Activated CD4-positive, alpha-beta T cell treated with anti-CD3 and anti-CD28 coated beads, Interleukin-2, amount 10 ng/mL, durations not matched to agents 7 days and 5 days (primary cell): Measurements from ENCODE around the gene CCDC93. TPM values are rescaled to one million over a fixed set of nuclear protein-coding genes. Genes with fewer than 3 reads are reported as not detected.

Experiments used
- CTCF ChIA-PET: fragments of 350-600 bp; sonication (Branson Sonifier 250); formaldehyde crosslinking; loops from one replicate; lab custom pipeline; 2021; ENCODE audit warnings: antibody characterized with exemption; lab: Charles Lee
- POLR2A ChIA-PET: fragments of 350-600 bp; sonication (Branson Sonifier 250); formaldehyde crosslinking; loops from one replicate; lab custom pipeline; 2021; ENCODE audit warnings: antibody characterized with exemption; lab: Charles Lee
- DNase-seq: peaks from one replicate; pipeline ENCODE4 v3.0.0-alpha.2; 2020
- H3K27ac Mint-ChIP-seq: one replicate; pipeline ENCODE4 v1.8.0; 2021; ENCODE audit warnings: mild to moderate bottlenecking, moderate library complexity, mixed read lengths
- H3K27me3 Mint-ChIP-seq: one replicate; pipeline ENCODE4 v1.8.0; 2021; ENCODE audit warnings: mixed read lengths
- H3K36me3 Mint-ChIP-seq: one replicate; pipeline ENCODE4 v1.8.0; 2021; ENCODE audit warnings: low read depth, mixed read lengths
- H3K4me1 Mint-ChIP-seq: one replicate; pipeline ENCODE4 v1.8.0; 2021; ENCODE audit warnings: mixed read lengths
- H3K4me3 Mint-ChIP-seq: one replicate; pipeline ENCODE4 v1.8.0; 2021; ENCODE audit warnings: mild to moderate bottlenecking, moderate library complexity, mixed read lengths
- H3K9me3 Mint-ChIP-seq: one replicate; pipeline ENCODE4 v1.8.0; 2021; ENCODE audit warnings: mixed read lengths
- total RNA-seq, 2 experiments: library from RNA; stranded (reverse); gene quantifications; one replicate each; pipeline ENCODE4 v1.2.3, GENCODE V29; 2021

CCDC93 gene
- total RNA-seq, 2 experiments from 2014 or later: 35.5 to 39.1 TPM

DNA sequence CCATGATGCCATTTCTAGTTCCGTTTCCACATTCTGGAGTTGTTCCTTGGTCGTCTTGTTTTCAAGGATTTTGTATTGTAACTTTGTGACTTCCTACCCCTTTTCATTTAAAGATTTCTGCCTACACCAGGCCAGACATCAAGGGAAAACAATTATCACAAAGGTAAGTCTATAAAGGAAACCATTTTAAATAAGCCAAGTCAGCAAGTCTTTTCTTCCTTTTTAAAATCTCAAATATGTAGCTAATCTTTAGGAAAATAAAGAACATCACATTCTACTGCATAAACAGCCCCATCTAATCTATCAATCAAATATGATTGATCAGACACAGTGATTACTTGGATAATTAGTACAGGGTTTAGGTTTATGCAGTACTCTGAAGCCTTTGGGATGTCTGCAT lies 38.6 kb upstream of the CCDC93 start:
- Mint-ChIP-seq H3K4me1 (peaks cover 2% of the 10 kb centered on the region), H3K4me3 (no peak overlapping the region), H3K27ac (no peak overlapping the region), H3K27me3 (peaks cover 44% of the 10 kb centered on the region), H3K9me3 (no peaks in the 10 kb centered on the region), H3K36me3 (no peaks in the 10 kb centered on the region)
- DNase-seq: no peak
- CTCF ChIA-PET: no interaction called here
- POLR2A ChIA-PET: no interaction called here

DNA sequence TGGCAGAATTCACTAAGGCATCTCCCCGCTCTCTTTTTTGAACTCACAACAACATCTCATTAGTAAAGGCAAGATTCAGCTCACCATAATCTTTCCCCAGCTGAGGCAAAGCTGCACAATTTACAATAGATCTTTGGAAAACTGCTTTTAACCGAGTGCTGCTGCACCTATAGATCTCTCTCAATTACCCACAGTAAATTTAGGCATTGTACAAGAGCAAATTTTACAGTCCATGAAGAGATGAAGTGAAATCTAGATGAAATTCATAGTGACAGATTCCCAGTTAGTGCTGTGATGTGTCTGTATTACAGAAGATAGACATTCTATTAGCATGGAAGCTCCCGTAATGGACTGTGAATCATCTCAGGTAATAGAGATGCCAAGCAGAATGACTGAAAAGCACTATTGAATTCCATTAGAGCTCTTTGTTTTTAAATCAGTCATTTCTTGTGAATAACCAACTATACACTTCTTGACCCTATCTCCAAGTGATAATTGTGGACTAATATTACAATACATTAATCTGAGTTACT lies 38.0 kb upstream of the CCDC93 start:
- peaks cover 2% of the 10 kb centered on the region for H3K4me1 Mint-ChIP-seq
- no peak for DNase-seq
- peaks cover 45% of the 10 kb centered on the region for H3K27me3 Mint-ChIP-seq
- no peaks in the 10 kb centered on the region for H3K36me3 Mint-ChIP-seq
- H3K4me3 Mint-ChIP-seq: no peak overlapping the region
- no peak overlapping the region for H3K27ac Mint-ChIP-seq
- no peaks in the 10 kb centered on the region for H3K9me3 Mint-ChIP-seq
- ChIA-PET POLR2A (no interaction called here), CTCF (interaction anchor here (0.9 kb wide), 1 partner anchor 31 kb away, joined by 3 read pairs; no protein-coding TSS in a partner anchor)

GRCh38 chr2:118050974-118051373 lies 37.1 kb upstream of the CCDC93 start:
- ChIA-PET POLR2A (no interaction called here), CTCF (interaction anchor here (1.0 kb wide), 1 partner anchor 12 kb away, joined by 3 read pairs; no protein-coding TSS in a partner anchor)
- Mint-ChIP-seq H3K36me3 (no peaks in the 10 kb centered on the region), H3K27ac (no peak overlapping the region), H3K9me3 (no peaks in the 10 kb centered on the region), H3K27me3 (peaks cover 45% of the 10 kb centered on the region), H3K4me3 (no peak overlapping the region), H3K4me1 (peaks cover 2% of the 10 kb centered on the region)
- no peak for DNase-seq

DNA sequence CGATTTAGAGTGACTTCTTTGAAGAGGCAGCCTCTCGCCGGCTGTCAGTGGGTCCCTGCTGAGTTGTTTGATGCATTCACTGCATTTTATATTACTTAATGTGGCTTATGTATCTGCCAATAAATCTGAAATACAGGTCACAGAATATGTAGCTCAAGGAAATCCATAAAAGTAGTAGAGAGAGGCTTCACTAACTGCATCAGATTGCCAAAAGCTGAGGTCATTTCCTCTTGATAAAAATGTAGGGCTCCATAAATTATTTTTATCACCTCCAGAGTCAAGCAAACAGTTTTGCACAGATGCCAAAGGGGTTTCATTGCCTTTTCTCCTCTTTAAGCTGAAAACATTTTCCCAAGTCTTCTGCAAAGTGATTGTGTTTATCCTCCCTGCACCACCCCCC lies 36.5 kb upstream of the CCDC93 start:
- ChIA-PET POLR2A (no interaction called here), CTCF (interaction anchor here (1.0 kb wide), 1 partner anchor 12 kb away, joined by 3 read pairs; no protein-coding TSS in a partner anchor)
- no peak for DNase-seq
- Mint-ChIP-seq H3K36me3 (no peaks in the 10 kb centered on the region), H3K4me3 (no peak overlapping the region), H3K4me1 (peaks cover 2% of the 10 kb centered on the region), H3K27ac (no peak overlapping the region), H3K27me3 (peaks cover 47% of the 10 kb centered on the region), H3K9me3 (no peaks in the 10 kb centered on the region)

DNA sequence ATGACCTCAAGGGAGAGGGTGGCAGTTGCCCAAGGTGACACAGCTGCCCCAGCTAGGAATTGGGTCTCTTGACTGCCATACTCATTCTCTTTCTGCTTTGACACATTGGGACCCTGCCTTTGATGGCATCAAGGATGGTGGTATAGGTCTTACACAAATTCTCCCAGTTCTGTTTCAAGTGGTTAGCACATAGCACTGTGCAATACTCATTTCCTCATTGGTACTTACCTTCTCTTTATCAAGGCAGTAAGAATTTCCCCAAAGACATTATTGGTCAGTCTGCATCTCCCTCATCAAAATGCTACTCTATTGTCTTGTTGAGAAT lies 35.9 kb upstream of the CCDC93 start:
- H3K36me3 Mint-ChIP-seq: no peaks in the 10 kb centered on the region
- DNase-seq: no peak
- ChIA-PET POLR2A (no interaction called here), CTCF (no interaction called here)
- H3K27ac Mint-ChIP-seq: no peak overlapping the region
- peaks cover 2% of the 10 kb centered on the region for H3K4me1 Mint-ChIP-seq
- peaks cover 47% of the 10 kb centered on the region for H3K27me3 Mint-ChIP-seq
- H3K9me3 Mint-ChIP-seq: no peaks in the 10 kb centered on the region
- H3K4me3 Mint-ChIP-seq: no peak overlapping the region

- no peaks in the 10 kb centered on the region for H3K9me3 Mint-ChIP-seq
- H3K36me3 Mint-ChIP-seq: no peaks in the 10 kb centered on the region
- peaks cover 50% of the 10 kb centered on the region for H3K27me3 Mint-ChIP-seq
- H3K4me1 Mint-ChIP-seq: peaks cover 2% of the 10 kb centered on the region
- CTCF ChIA-PET: interaction anchor here (1.7 kb wide), 1 partner anchor 29 kb away, joined by 3 read pairs; no protein-coding TSS in a partner anchor
- no peak for DNase-seq
- H3K4me3 Mint-ChIP-seq: no peak overlapping the region
- POLR2A ChIA-PET: no interaction called here
- no peak overlapping the region for H3K27ac Mint-ChIP-seq
Observed at GRCh38 chr2:118049140-118049815, 35.4 kb upstream of the CCDC93 start.

- ChIA-PET POLR2A (no interaction called here), CTCF (interaction anchor here (1.2 to 1.7 kb wide), 2 partner anchors 30 to 807 kb away, joined by 3 read pairs; no protein-coding TSS in a partner anchor)
- Mint-ChIP-seq H3K36me3 (no peaks in the 10 kb centered on the region), H3K27me3 (peaks cover 55% of the 10 kb centered on the region), H3K9me3 (no peaks in the 10 kb centered on the region), H3K4me1 (peaks cover 2% of the 10 kb centered on the region), H3K27ac (no peak overlapping the region), H3K4me3 (no peak overlapping the region)
- no peak for DNase-seq
Observed at GRCh38 chr2:118048401-118048800, 34.5 kb upstream of the CCDC93 start.

DNA sequence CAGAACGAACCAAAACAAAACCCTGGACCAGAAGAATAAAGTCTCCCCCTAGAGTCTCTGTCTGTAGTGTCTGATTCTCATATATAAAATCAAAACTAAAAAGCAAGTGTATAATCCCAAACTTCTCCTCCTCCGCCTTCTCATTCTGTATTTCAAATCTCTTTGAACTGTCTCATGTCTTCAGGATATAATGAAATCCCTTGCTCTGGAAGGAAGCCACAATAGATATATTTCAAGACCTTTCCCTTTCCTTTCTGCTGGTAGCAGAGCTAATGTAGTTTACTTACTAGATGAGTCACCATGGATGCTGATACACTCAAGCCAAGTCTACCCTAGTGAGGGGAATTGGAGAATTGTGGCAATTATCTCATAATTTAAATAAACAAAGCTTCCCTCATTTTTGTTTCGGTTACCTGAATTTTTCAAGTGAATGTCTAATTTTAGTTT lies 33.5 kb upstream of the CCDC93 start:
- no peak for DNase-seq
- Mint-ChIP-seq H3K9me3 (no peaks in the 10 kb centered on the region), H3K4me1 (peaks cover 2% of the 10 kb centered on the region), H3K36me3 (no peaks in the 10 kb centered on the region), H3K4me3 (no peak overlapping the region), H3K27me3 (peaks cover 58% of the 10 kb centered on the region), H3K27ac (no peak overlapping the region)
- POLR2A ChIA-PET: no interaction called here
- CTCF ChIA-PET: interaction anchor here (0.9 to 2.3 kb wide), 6 partner anchors 15 to 808 kb away, joined by 3 to 7 read pairs (median 3); no protein-coding TSS in a partner anchor

GRCh38 chr2:118046634-118047210 lies 32.9 kb upstream of the CCDC93 start:
- Mint-ChIP-seq H3K27me3 (peaks cover 57% of the 10 kb centered on the region), H3K36me3 (no peaks in the 10 kb centered on the region)
- POLR2A ChIA-PET: no interaction called here

GRCh38 chr2:118045286-118045685 lies 31.4 kb upstream of the CCDC93 start:
- H3K27ac Mint-ChIP-seq: no peak overlapping the region
- no peaks in the 10 kb centered on the region for H3K9me3 Mint-ChIP-seq
- H3K4me3 Mint-ChIP-seq: no peak overlapping the region
- no peak for DNase-seq
- peaks cover 55% of the 10 kb centered on the region for H3K27me3 Mint-ChIP-seq
- CTCF ChIA-PET: interaction anchor here (1.3 to 1.7 kb wide), 2 partner anchors 13 to 810 kb away, joined by 3 to 5 read pairs; no protein-coding TSS in a partner anchor
- no peaks in the 10 kb centered on the region for H3K36me3 Mint-ChIP-seq
- POLR2A ChIA-PET: no interaction called here
- H3K4me1 Mint-ChIP-seq: peaks cover 2% of the 10 kb centered on the region

More at GRCh38 chr2:118046634-118047210, 32.9 kb upstream of the CCDC93 start:
- H3K27ac Mint-ChIP-seq: no peak overlapping the region
- H3K9me3 Mint-ChIP-seq: no peaks in the 10 kb centered on the region
- H3K4me3 Mint-ChIP-seq: no peak overlapping the region
- CTCF ChIA-PET: interaction anchor here (0.6 to 2.3 kb wide), 9 partner anchors 8 to 809 kb away, joined by 3 to 7 read pairs (median 3); no protein-coding TSS in a partner anchor
- no peak for DNase-seq
- H3K4me1 Mint-ChIP-seq: peaks cover 2% of the 10 kb centered on the region

DNA sequence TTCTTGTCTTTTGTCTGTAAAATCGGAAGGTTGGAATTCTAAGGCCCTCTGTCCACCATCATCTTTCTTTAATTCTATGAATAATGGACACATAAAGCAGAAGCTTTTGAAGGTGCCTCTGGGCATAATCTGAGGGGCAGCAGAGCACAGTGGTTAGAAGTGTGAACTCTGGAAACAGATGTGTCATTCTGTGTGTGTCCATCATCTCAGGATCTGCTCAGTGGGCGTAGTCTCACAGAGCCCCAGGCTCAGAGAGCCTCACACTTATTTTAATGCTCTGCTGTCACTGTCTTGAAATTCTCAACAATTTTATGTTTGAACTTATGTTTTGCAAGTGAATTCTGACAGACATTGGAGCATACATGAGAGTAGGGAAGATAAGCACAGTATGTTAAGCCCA lies 31.0 kb upstream of the CCDC93 start:
- Mint-ChIP-seq H3K36me3 (no peaks in the 10 kb centered on the region), H3K9me3 (no peaks in the 10 kb centered on the region), H3K4me3 (no peak overlapping the region), H3K27ac (no peak overlapping the region), H3K27me3 (peaks cover 54% of the 10 kb centered on the region), H3K4me1 (peaks cover 2% of the 10 kb centered on the region)
- ChIA-PET POLR2A (no interaction called here), CTCF (no interaction called here)
- no peak for DNase-seq

GRCh38 chr2:118044103-118044716 lies 30.3 kb upstream of the CCDC93 start:
- H3K4me1 Mint-ChIP-seq: no peaks in the 10 kb centered on the region
- no peaks in the 10 kb centered on the region for H3K36me3 Mint-ChIP-seq
- ChIA-PET POLR2A (interaction anchor here (0.5 kb wide), 1 partner anchor 201 kb away, joined by 3 read pairs; no protein-coding TSS in a partner anchor), CTCF (no interaction called here)
- no peak for DNase-seq
- H3K27ac Mint-ChIP-seq: no peak overlapping the region
- no peaks in the 10 kb centered on the region for H3K9me3 Mint-ChIP-seq
- H3K27me3 Mint-ChIP-seq: peaks cover 55% of the 10 kb centered on the region
- H3K4me3 Mint-ChIP-seq: no peak overlapping the region
